Renal cortical epithelial cell (primary cell): Measurements from ENCODE around the gene CD96. TPM values are rescaled to one million over a fixed set of nuclear protein-coding genes. Genes with fewer than 3 reads are reported as not detected.
A peak's percentile ranks its signal among the peaks of the same experiment; 100 is the strongest.
"Not testable (repeated sequence)": the region's sequence is repeated elsewhere in the genome, so short reads cannot be mapped to it uniquely, and the experiment has no call there.

Experiments used
- DNase-seq: peaks from one replicate; pipeline ENCODE4 v3.0.0-alpha.2; 2011; ENCODE audit warnings: low read depth
- total RNA-seq: library from RNA; depleted of rRNA; stranded (reverse); fragments of >200 nt; gene quantifications from 2 replicates; pipeline ENCODE4 v1.2.3, GENCODE V29; 2014

The CD96 gene
- 0.05 TPM in 1 of 2 replicates, not detected in the other for total RNA-seq

DNA sequence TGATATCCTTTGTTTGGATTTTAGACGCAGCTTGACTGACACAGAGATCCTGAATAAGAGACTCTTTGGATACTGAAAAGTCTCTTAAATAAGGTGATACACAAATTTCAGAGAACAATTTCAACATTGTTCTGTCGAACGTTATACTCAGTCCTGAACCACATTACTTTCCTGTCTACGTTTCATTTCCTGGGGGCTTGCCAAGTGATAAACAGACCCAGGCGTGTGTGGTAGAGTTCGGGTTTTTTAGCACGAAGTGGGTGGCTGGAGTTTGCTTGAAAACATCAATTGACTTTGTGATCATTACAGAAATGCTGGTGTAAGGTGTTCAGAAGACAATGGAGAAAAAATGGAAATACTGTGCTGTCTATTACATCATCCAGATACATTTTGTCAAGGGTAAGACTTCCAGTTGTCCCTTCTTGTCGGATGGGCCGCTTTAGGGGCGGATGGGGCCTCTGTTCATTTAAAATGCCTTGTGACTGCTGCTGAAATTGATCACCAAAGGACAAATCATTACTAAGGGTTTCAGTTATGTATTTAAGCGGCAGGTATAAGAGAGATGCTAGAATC, at the start of gene CD96:
TSS of gene CD96 (plus strand) at position 287 of the 573 bp plus-strand sequence. CDS start at position 339, 52 bp downstream.
- DNase-seq = no peak

- DNase-seq = no peak
Measured at GRCh38 chr3:111493276-111493675, 48.7 kb upstream of the CD96 start.

- DNase-seq = no peak
Measured at GRCh38 chr3:111496894-111497559, 45.0 kb upstream of the CD96 start.

DNA sequence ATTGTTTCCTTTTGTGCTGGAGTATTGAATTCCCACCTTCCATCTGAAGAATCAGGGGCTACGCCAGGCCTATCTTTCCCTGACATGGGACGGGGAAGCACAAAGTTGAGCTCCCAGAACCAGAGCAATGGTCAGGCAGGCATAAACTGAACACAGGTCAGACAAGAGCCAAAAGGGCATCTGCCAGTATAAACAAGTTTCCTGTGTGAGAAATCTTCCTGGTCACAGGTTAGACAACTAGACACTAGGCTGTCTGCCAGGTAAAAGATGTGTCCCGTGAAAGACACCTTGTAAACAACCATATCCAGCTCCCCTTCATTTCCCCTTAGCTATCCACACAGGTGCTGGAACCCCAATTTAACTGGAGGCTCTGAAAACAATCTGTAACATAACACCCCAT, 44.0 kb upstream of the CD96 start:
- no peak for DNase-seq

GRCh38 chr3:111506435-111506834, 35.6 kb upstream of the CD96 start:
- no peak for DNase-seq

DNA sequence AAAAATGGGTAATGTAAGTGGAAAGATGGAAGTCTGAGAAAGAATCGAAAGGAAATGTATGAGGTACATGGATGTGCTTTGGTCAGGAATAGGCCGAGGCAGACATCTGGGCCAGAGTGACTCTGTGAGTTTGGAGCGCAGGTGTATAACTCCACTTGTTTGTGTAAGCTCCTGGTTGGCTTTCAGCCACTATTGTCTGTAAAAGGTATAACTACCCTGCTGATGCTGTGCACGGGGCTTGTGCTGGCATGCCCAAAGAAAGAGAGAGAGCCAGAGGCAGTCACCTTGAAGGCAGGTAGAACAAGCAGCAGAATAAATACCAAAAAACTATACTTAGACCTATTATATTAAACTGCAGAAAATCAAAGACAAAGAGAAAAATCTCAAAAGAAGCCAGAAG, 32.7 kb upstream of the CD96 start:
- no peak for DNase-seq

DNA sequence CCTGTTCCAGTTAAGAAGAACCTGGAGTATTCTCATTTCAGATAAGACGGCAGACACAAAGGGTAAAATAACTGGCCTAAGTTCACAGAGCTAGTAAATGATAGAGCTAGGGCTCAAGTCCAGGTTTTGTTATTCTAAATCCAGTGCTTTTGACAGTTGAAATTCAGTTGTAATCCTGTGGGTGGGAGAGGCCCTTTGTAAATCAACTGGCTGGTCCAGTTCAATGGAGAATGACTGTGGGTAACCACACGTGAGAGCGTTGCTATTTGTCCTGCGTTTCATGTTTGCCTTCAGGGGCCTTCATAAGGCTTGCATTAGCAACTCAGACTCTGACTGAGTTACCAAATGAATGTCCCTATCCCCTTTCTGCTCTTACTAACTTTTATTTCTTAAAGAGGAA, 24.2 kb upstream of the CD96 start:
- peak; percentile 60 for DNase-seq

DNA sequence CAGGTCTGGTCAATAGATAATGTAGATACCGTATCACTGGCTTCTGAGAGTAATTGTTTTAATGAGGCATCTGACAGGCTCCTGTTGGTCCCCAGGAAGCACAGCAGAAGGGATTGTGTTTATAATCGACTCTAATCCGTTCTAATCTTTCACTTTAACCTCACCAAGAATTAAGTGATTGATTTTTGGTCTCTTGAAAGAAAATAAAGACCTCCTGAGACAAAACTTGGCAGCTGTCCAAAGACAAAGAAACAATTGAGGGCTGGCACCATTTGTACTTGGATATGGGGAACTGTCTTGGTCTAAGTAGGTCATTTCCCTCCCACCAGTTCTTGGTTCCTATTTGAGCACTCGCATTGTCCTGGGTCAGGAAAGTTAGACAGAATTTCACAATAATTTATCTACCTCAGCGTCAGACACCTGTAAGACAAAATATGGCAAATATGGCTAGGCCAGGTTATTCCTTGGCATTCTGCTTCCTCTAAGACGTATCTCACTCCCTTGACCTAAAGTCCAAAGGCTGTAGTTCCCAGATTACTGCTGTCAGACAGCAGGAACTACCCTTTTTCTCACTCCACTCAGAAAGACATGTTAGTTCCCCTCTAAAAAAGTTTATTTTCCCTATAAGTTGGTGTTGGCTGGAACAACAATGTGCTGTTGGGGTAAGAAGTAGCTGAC, 22.7 kb upstream of the CD96 start:
- no peak for DNase-seq

DNA sequence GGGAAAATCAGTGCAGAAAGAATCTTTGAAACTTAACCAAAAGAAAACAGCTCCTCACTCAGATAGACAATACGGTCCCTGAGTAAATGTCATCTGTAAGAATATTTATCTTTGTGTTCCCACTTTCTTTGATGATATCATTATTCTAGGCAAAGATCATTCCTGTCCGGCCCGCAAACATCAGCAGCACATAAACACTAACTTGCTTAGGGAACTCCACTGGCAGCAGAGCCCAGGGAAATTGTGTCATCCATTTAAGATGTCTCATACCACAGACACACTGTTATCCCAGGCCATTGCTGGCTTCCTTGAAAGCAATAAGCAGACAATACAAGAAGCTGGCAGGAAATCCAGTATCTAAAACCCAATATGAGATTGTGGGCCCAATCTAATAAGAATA, 20.1 kb upstream of the CD96 start:
- no peak for DNase-seq

- not testable (repeated sequence) for DNase-seq
Measured at GRCh38 chr3:111524486-111524885, 17.5 kb upstream of the CD96 start.

DNA sequence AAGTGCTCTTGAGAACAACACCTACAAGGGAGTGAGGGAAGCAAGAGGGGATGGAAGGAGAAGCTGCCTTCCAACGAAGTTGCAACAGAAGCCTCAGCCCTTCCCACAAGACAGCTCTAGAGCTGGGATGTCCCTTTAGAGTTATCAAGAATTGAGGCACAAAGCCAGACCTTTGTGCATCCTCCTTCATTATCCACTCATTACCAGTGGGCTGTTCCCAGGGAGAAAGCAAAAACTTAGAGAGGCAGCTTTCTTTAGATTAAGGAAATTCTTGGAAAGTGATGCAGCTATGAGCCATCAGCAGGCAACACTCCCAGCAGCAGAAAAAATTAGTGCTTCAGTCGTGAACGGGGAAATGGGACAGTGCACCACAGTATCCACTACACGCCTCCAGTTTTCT, 10.6 kb upstream of the CD96 start:
- DNase-seq = no peak

DNA sequence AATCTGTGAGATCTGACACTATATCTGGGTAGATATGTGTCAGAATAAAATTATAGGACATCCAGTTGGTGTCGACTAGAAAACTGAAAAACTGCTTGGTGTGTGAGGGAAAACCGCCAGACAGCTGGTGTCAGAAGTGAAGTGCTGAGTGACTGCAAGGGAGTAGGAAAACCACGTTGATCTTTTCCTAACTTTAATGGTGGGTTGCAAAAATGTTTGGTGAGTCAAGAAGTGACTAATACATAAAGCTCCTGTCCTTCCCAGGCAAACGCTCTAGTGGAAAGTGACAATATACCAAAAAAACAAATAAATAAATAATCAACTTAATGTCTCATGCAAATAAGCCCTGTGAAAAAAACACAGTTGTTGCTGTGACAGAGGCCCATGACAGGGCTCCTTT, 7.3 kb upstream of the CD96 start:
- DNase-seq = peak; percentile 84

GRCh38 chr3:111538111-111538510, 3.9 kb upstream of the CD96 start:
- no peak for DNase-seq

DNA sequence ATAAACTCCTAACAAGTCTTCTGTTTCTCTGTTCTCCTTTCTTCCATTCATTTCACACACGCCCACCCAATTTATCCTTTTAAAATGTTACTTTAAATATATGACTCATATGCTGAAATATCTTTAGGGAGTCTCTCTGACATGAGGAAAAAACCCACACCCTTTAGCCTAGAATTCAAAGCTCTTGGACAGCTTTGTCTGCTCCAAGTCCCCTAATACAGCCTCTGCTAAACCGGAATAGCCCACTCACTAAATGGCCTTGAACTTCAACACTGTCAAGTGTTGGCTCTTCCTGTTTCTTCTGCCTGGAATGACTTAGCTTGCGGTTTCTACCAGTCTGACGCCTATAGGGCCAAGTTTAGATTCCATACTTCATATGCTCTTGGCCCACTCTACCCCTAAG, 3.3 kb upstream of the CD96 start:
- DNase-seq = peak; percentile 63

DNA sequence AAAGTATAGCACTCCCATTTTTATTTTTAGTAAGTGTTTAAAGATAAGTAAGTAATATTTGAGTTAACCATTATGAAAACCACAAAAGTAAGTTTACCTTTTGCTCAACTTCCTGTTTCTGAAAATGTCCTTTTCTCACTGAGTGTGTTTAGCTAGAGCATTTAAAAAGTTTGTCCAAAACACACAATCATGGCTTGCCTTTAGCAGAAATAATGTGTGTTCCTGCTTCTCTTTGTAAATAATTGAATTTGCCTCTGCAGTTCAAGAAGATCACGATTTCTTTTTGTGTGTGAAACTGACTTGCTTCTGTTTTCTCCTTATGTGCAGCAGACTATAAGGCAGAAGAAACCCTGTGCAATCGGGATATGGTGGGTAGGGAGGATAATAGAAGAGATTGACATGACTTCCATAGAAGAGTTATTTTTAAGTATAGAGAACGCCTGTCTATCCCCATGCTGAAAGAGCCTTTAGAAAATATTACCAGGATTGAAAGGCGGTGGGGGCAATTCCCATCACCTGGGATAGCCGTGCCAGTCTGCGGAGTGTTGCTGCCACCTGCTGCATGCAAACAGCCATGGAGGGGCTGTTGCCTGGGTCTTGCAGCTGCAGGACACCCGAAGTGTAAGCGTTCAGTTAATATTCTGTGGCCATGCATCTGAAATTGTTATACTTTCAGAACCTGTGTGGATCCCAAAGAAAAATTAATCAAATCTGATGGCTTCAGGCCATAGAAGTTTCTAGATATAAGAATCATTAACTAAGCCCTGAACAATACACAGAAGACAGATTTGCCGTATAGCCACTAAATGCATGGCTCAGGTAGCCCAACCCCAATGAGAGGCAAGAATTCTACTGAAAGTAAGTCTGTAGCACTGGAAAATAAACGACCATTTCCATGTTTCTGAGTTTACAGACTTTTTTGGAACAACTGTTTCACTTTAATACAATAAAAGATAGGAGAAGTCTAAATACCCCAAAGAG, 2.4 kb upstream of the CD96 start:
- DNase-seq = peak; percentile 49

DNA sequence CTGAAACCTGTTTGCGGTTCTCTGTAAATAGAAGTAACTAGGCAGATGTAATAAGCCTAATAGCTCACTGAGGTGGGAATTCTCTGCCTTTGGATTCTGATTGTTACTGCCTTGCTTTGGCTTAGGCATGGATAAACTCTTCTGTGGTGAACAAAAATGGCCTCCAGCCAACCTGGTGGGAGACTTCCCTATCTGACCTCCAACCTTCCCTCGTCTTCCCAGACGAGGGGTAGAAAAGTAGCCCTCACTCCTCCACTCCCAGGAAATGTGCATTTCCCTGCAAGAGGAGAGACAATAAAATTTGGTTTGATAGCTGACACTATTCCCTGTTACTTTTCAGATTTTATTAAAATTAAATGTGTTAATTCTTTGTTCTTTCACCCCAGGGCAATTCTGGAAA, 606 bp upstream of the CD96 start:
- DNase-seq = no peak

GRCh38 chr3:111542611-111543300, 759 bp downstream of the CD96 start:
- no peak for DNase-seq

GRCh38 chr3:111545349-111545748, 3.4 kb downstream of the CD96 start:
- DNase-seq = no peak

- no peak for DNase-seq
Measured at GRCh38 chr3:111547631-111548030, 5.6 kb downstream of the CD96 start.

GRCh38 chr3:111548092-111548491, 6.1 kb downstream of the CD96 start:
- peak; percentile 14 for DNase-seq

GRCh38 chr3:111548756-111549155, 6.8 kb downstream of the CD96 start:
- no peak for DNase-seq
